Lung (tissue), 12 donors: ENCODE data around the gene C3orf20. TPM values are rescaled to one million over a fixed set of nuclear protein-coding genes. Genes with fewer than 3 reads are reported as not detected.

Experiments used
- ATAC-seq: fragments of 200-7000 bp; cut with Tn5 transposase; one replicate; pipeline ENCODE4 v1.9.1; 2020; ENCODE audit warnings: moderate number of reproducible peaks; ENCODE audit not compliant: insufficient read depth, low FRiP score
- DNase-seq, 3 donors: peaks; one replicate each; pipeline ENCODE4 v3.0.0-alpha.2; 2013 to 2017
- H3K27ac ChIP-seq, 2 donors: one replicate each; pipeline ENCODE4 v1.5.1; 2013; ENCODE audit warnings: mild to moderate bottlenecking in 2 of 2, moderate library complexity in 2 of 2, control low read depth in 1 of 2, inconsistent platforms in 1 of 2, low read depth in 1 of 2, low read length in 1 of 2
- H3K27me3 ChIP-seq, 3 donors: one replicate each; pipeline ENCODE4 v1.5.1; 2013; ENCODE audit warnings: low read length in 2 of 3; ENCODE audit not compliant: control insufficient read depth in 3 of 3, insufficient read depth in 3 of 3
- H3K36me3 ChIP-seq, 4 donors: one replicate each; pipeline ENCODE4 v1.5.1; 2013; ENCODE audit warnings: low read length in 4 of 4, mild to moderate bottlenecking in 1 of 4, moderate library complexity in 1 of 4; ENCODE audit not compliant: control insufficient read depth in 4 of 4, insufficient read depth in 4 of 4
- H3K4me1 ChIP-seq, 5 donors: one replicate each; pipeline ENCODE4 v1.5.1; 2013; ENCODE audit warnings: low read length in 5 of 5, mild to moderate bottlenecking in 2 of 5, moderate library complexity in 1 of 5; ENCODE audit not compliant: control insufficient read depth in 5 of 5, insufficient read depth in 5 of 5
- H3K4me3 ChIP-seq: one replicate; pipeline ENCODE4 v1.5.1; 2013; ENCODE audit warnings: mild to moderate bottlenecking, control low read depth, moderate library complexity
- H3K9ac ChIP-seq, 2 donors: one replicate each; pipeline ENCODE4 v1.5.1; 2013; ENCODE audit warnings: low read length in 2 of 2, control low read depth in 1 of 2; ENCODE audit not compliant: insufficient read depth in 1 of 2
- H3K9me3 ChIP-seq, 4 donors: one replicate each; pipeline ENCODE4 v1.5.1; 2013; ENCODE audit warnings: low read length in 3 of 4, mild to moderate bottlenecking in 1 of 4, moderate library complexity in 1 of 4; ENCODE audit not compliant: control insufficient read depth in 4 of 4, insufficient read depth in 3 of 4
- WGBS, 2 donors: extraction: QIAGEN DNeasy Blood & Tissue Kit; methylation state at CpG; one replicate each; pipeline ENCODE4 v1.1.7; 2013; 5-methylcytosine and 5-hydroxymethylcytosine counted together
- polyA plus RNA-seq, 2 donors: library from polyadenylated mRNA; stranded (reverse); fragments of 200-250 nt; gene quantifications; one replicate each; pipeline ENCODE4 v1.2.1, GENCODE V29; 2013
- total RNA-seq, 2 donors: library from RNA; depleted of rRNA in 1 of 2; stranded (reverse); fragments of >200 nt in 1 of 2; gene quantifications; one replicate each; pipeline ENCODE4 v1.2.1, GENCODE V29; 2014 to 2021
- TF ChIP-seq, protein P1 (sequence below): IDR thresholded peaks from 2 replicates; pipeline ENCODE4 v1.5.1; 2012; ENCODE audit warnings: mild to moderate bottlenecking; ENCODE audit errors: control extremely low read depth, extremely low read depth
- donor health status: control.
- donor health status: control.
- donor health status: Bipolar disorder and iron deficiency.
- donor health status: healthy.
- donor health status: DM: yes; HTN: yes; CAD: no.

C3orf20 gene
- total and polyA plus RNA-seq, 4 donors, result 0.03 to 0.14 (median 0.12) TPM; not detected in 1

- ATAC-seq (no peak), DNase-seq (no peak)
- Histone ChIP-seq H3K9me3 (peaks cover 0 to 3% (median 1%) of the 10 kb centered on the region in 4 donors), H3K27me3 (no peaks in the 10 kb centered on the region), H3K9ac (no peak overlapping the region), H3K36me3 (no peaks in the 10 kb centered on the region), H3K27ac (no peak overlapping the region), H3K4me3 (no peak overlapping the region), H3K4me1 (peaks cover 0 to 8% (median 0%) of the 10 kb centered on the region in 5 donors)
- WGBS, 2 donors, result 91 to 92% methylated on average over 9 of the region's 9 CpGs
- TF ChIP-seq, protein P1, sequence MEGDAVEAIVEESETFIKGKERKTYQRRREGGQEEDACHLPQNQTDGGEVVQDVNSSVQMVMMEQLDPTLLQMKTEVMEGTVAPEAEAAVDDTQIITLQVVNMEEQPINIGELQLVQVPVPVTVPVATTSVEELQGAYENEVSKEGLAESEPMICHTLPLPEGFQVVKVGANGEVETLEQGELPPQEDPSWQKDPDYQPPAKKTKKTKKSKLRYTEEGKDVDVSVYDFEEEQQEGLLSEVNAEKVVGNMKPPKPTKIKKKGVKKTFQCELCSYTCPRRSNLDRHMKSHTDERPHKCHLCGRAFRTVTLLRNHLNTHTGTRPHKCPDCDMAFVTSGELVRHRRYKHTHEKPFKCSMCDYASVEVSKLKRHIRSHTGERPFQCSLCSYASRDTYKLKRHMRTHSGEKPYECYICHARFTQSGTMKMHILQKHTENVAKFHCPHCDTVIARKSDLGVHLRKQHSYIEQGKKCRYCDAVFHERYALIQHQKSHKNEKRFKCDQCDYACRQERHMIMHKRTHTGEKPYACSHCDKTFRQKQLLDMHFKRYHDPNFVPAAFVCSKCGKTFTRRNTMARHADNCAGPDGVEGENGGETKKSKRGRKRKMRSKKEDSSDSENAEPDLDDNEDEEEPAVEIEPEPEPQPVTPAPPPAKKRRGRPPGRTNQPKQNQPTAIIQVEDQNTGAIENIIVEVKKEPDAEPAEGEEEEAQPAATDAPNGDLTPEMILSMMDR, result no peak
Observed at GRCh38 chr3:14765576-14766427, 90.9 kb downstream of the C3orf20 start.

GRCh38 chr3:14766428-14767244 is 91.7 kb downstream of the C3orf20 start:
- TF ChIP-seq, protein P1, result no peak
- Histone ChIP-seq H3K9ac (no peak overlapping the region), H3K9me3 (peaks cover 0 to 3% (median 1%) of the 10 kb centered on the region in 4 donors), H3K4me1 (peaks cover 0 to under 1% (median 0%) of the 10 kb centered on the region in 5 donors), H3K27ac (no peak overlapping the region), H3K36me3 (no peaks in the 10 kb centered on the region), H3K27me3 (no peaks in the 10 kb centered on the region), H3K4me3 (no peak overlapping the region)
- 91 to 94% methylated on average over 23 of the region's 23 CpGs for WGBS, 2 donors
- DNase-seq, result no peak
- no peak for ATAC-seq

DNA sequence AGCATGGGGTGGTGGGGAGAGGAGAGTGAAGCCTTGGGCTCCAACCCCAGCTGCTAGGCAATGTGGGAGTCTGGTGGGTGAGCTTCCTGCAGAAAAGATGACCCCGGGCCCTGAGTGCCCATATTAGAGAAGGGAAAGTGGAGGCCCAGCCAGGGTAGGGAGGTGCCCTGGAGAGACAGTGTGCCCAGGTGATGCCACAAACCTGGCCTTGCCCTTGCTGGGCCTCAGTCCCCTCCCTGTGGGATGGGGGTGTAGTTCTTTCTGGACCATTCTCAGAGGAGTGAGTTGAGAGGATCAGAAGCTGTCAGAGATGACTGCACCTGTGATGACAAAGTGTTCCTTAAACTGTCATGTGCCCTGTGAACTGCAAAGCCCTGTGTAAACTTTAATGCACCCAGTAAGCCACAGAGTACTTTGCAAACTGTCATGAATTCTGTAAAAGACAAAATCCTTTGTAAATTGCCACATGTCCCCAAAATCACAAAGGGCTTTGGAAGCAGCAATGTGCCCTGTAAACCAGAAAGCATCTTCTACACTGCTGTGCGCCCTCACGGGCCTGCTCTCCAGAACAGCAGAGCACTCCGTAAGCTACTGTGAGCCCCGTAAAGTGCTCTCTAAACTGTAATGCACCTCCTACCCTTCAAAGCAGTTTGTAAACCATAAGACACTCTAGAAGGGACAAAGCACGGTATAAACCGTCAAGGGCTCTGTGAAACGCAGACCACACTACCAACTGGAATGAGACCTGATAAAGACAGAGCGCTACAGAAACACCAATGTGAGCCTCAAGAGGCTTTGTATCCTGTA is 92.5 kb downstream of the C3orf20 start:
- no peak overlapping the region for H3K9ac ChIP-seq
- H3K4me3 ChIP-seq, result no peak overlapping the region
- no peak for DNase-seq
- no peaks in the 10 kb centered on the region for H3K4me1 ChIP-seq
- H3K9me3 ChIP-seq, result peaks cover 0 to 3% (median 1%) of the 10 kb centered on the region in 4 donors
- H3K36me3 ChIP-seq, result no peaks in the 10 kb centered on the region
- WGBS, 2 donors, result 82 to 91% methylated on average over 9 of the region's 9 CpGs
- H3K27ac ChIP-seq, result no peak overlapping the region
- H3K27me3 ChIP-seq, result no peaks in the 10 kb centered on the region
- ATAC-seq, result no peak
- TF ChIP-seq, protein P1, result no peak
